ENCODE results near the gene IL20RB. TPM values are rescaled to one million over a fixed set of nuclear protein-coding genes. Genes with fewer than 3 reads are reported as not detected.
"Not testable (repeated sequence)": the region's sequence is repeated elsewhere in the genome, so short reads cannot be mapped to it uniquely, and the experiment has no call there.

IL20RB gene
- total RNA-seq, 3 donors from 2014 or later (not counting 1 experiment from before 2014, with no cell fraction given): 1.9 to 3.6 (median 2.8) TPM

GRCh38 chr3:137000039-137000438 lies 42.3 kb downstream of the IL20RB start:
- Mint-ChIP-seq H3K9me3 (no peaks in the 10 kb centered on the region), H3K36me3 (no peaks in the 10 kb centered on the region), H3K27ac (no peak overlapping the region), H3K27me3 (ENCODE audit: low read depth in 2 of 2) (no peaks in the 10 kb centered on the region), H3K4me1 (peaks cover 0 to 13% of the 10 kb centered on the region in 2 donors), H3K4me3 (no peak overlapping the region)
- Histone ChIP-seq H3K36me3 (ENCODE audit: control insufficient read depth, insufficient read depth, low read length) (no peaks in the 10 kb centered on the region), H3K4me3 (ENCODE audit: low read length) (no peak overlapping the region), H3K27ac (ENCODE audit: low read length) (no peak overlapping the region), H3K4me1 (ENCODE audit: control insufficient read depth, insufficient read depth, low read length) (no peaks in the 10 kb centered on the region), H3K27me3 (ENCODE audit: control insufficient read depth, insufficient read depth, low read length) (no peaks in the 10 kb centered on the region), H3K9me3 (ENCODE audit: control insufficient read depth, insufficient read depth, low read length) (no peaks in the 10 kb centered on the region)
- DNase-seq: no peak
- TF ChIP-seq CTCF (IDR thresholded peaks at IDR 0.05): no peak
- ATAC-seq: no peak
- intact Hi-C loops (cut with micrococcal nuclease): no loop called here

GRCh38 chr3:137007376-137007775 lies 49.6 kb downstream of the IL20RB start:
- not testable (repeated sequence) for H3K27ac Mint-ChIP-seq

GRCh38 chr3:137008131-137008530 lies 50.3 kb downstream of the IL20RB start:
- no peak for TF ChIP-seq CTCF (IDR thresholded peaks at IDR 0.05)
- Mint-ChIP-seq H3K4me3 (no peak overlapping the region), H3K36me3 (no peaks in the 10 kb centered on the region), H3K27me3 (ENCODE audit: low read depth in 2 of 2) (no peaks in the 10 kb centered on the region), H3K9me3 (no peaks in the 10 kb centered on the region), H3K4me1 (no peaks in the 10 kb centered on the region), H3K27ac (no peak overlapping the region)
- Histone ChIP-seq H3K4me1 (ENCODE audit: control insufficient read depth, insufficient read depth, low read length) (no peaks in the 10 kb centered on the region), H3K4me3 (ENCODE audit: low read length) (no peak overlapping the region), H3K27ac (ENCODE audit: low read length) (no peak overlapping the region), H3K36me3 (ENCODE audit: control insufficient read depth, insufficient read depth, low read length) (no peaks in the 10 kb centered on the region), H3K9me3 (ENCODE audit: control insufficient read depth, insufficient read depth, low read length) (no peaks in the 10 kb centered on the region), H3K27me3 (ENCODE audit: control insufficient read depth, insufficient read depth, low read length) (no peaks in the 10 kb centered on the region)
- 72% methylated on average over 3 of the region's 3 CpGs for WGBS (ENCODE audit: insufficient coverage)
- ATAC-seq (no peak), DNase-seq (no peak)
- intact Hi-C loops (cut with micrococcal nuclease): no loop called here

More at GRCh38 chr3:137007376-137007775, 49.6 kb downstream of the IL20RB start:
- H3K27ac ChIP-seq (ENCODE audit: low read length); H3K9me3 Mint-ChIP-seq; H3K4me1 Mint-ChIP-seq; H3K36me3 ChIP-seq (ENCODE audit: control insufficient read depth, insufficient read depth, low read length); H3K4me3 Mint-ChIP-seq; H3K4me1 ChIP-seq (ENCODE audit: control insufficient read depth, insufficient read depth, low read length); intact Hi-C loops (cut with micrococcal nuclease); H3K4me3 ChIP-seq (ENCODE audit: low read length); H3K27me3 ChIP-seq (ENCODE audit: control insufficient read depth, insufficient read depth, low read length); H3K9me3 ChIP-seq (ENCODE audit: control insufficient read depth, insufficient read depth, low read length); DNase-seq; H3K27me3 Mint-ChIP-seq (ENCODE audit: low read depth in 2 of 2); H3K36me3 Mint-ChIP-seq; ATAC-seq: not testable (repeated sequence)
- 93% methylated on average over 9 of the region's 9 CpGs for WGBS (ENCODE audit: insufficient coverage)

GRCh38 chr3:137008976-137009375 lies 51.2 kb downstream of the IL20RB start:
- H3K27ac Mint-ChIP-seq: no peak overlapping the region
- Histone ChIP-seq H3K4me3 (ENCODE audit: low read length) (no peak overlapping the region), H3K36me3 (ENCODE audit: control insufficient read depth, insufficient read depth, low read length) (no peaks in the 10 kb centered on the region), H3K27ac (ENCODE audit: low read length) (no peak overlapping the region), H3K4me1 (ENCODE audit: control insufficient read depth, insufficient read depth, low read length) (peaks cover 5% of the 10 kb centered on the region), H3K9me3 (ENCODE audit: control insufficient read depth, insufficient read depth, low read length) (no peaks in the 10 kb centered on the region), H3K27me3 (ENCODE audit: control insufficient read depth, insufficient read depth, low read length) (no peaks in the 10 kb centered on the region)
- H3K4me3 Mint-ChIP-seq: no peak overlapping the region
- ATAC-seq (no peak), DNase-seq (no peak)
- no peaks in the 10 kb centered on the region for H3K27me3 Mint-ChIP-seq (ENCODE audit: low read depth in 2 of 2)
- TF ChIP-seq CTCF (IDR thresholded peaks at IDR 0.05): no peak
- WGBS (ENCODE audit: insufficient coverage): 94% methylated on average over 4 of the region's 4 CpGs
- H3K36me3 Mint-ChIP-seq: no peaks in the 10 kb centered on the region
- H3K9me3 Mint-ChIP-seq: no peaks in the 10 kb centered on the region
- intact Hi-C loops (cut with micrococcal nuclease): no loop called here
- peaks cover 5% of the 10 kb centered on the region in 2 donors for H3K4me1 Mint-ChIP-seq

All from natural killer cell (primary cell).